ENCODE measurements around the gene UGP2. TPM values are rescaled to one million over a fixed set of nuclear protein-coding genes. Genes with fewer than 3 reads are reported as not detected.

Gene UGP2
- total RNA-seq, 1 experiment from 2014 or later, result 883 TPM

GRCh38 chr2:63801455-63801854 is 40.2 kb upstream of the UGP2 start:
- Mint-ChIP-seq H3K4me3 (no peak overlapping the region; a peak in 1 of 5 replicates), H3K27ac (no peak overlapping the region), H3K27me3 (ENCODE audit: low read depth) (peaks cover 3% of the 10 kb centered on the region; the same call in 1 of the 2 replicates), H3K36me3 (ENCODE audit: insufficient read depth in 1 of 3, low read depth in 3 of 3) (peaks cover 16 to 20% (median 18%) of the 10 kb centered on the region in 3 experiments), H3K9me3 (peaks cover 11 to 20% of the 10 kb centered on the region in 2 experiments), H3K4me1 (peaks cover 7 to 8% of the 10 kb centered on the region in 2 experiments)
- Histone ChIP-seq H2BK12ac (ENCODE audit: insufficient read length, low read depth, low read length) (no peak overlapping the region), H3K27me3 (ENCODE audit: insufficient read depth, low read length) (no peaks in the 10 kb centered on the region), H3K4me1 (ENCODE audit: insufficient read depth, low read length) (no peaks in the 10 kb centered on the region), H3K27ac (ENCODE audit: insufficient read length, low read depth, low read length) (no peak overlapping the region), H3K23ac (ENCODE audit: insufficient read length, low read depth, low read length) (no peak overlapping the region), H4K20me1 (ENCODE audit: control insufficient read depth, insufficient read depth, insufficient read length) (no peaks in the 10 kb centered on the region), H2AK5ac (ENCODE audit: insufficient read length, low read length) (no peak overlapping the region), H3K4ac (ENCODE audit: low read depth, low read length) (no peak overlapping the region), H4K8ac (replicated peaks; ENCODE audit: insufficient read length, low read depth, low read length) (no peak overlapping the region), H3K23me2 (ENCODE audit: insufficient read length, low read depth, low read length, poor library complexity, severe bottlenecking) (no peaks in the 10 kb centered on the region), H2BK15ac (ENCODE audit: low read depth, low read length) (no peak overlapping the region), H2BK20ac (ENCODE audit: low read depth, low read length, poor library complexity, severe bottlenecking) (no peak overlapping the region), H2BK120ac (ENCODE audit: low read depth, low read length, poor library complexity, severe bottlenecking) (no peak overlapping the region), H3K79me1 (ENCODE audit: insufficient read depth, low read depth, low read length, poor library complexity, severe bottlenecking) (no peaks in the 10 kb centered on the region), H3T11ph (ENCODE audit: low read length) (no peak overlapping the region), H2AFZ (ENCODE audit: low read length) (no peak overlapping the region), H3K79me2 (ENCODE audit: insufficient read depth, low read length) (no peaks in the 10 kb centered on the region), H4K5ac (ENCODE audit: insufficient read length, low read depth, low read length) (no peak overlapping the region), H3K9me3 (ENCODE audit: control insufficient read depth, low read depth, low read length) (peaks cover 13% of the 10 kb centered on the region), H3K56ac (ENCODE audit: insufficient read length, low read depth, low read length) (no peak overlapping the region), H3K9ac (ENCODE audit: extremely low read depth, insufficient read length, low read length) (no peak overlapping the region), H2BK5ac (ENCODE audit: insufficient read length, low read length) (no peak overlapping the region), H3K18ac (ENCODE audit: insufficient read length, low read depth, low read length) (no peak overlapping the region), H3K4me2 (ENCODE audit: insufficient read depth, insufficient read length, low read length) (no peak overlapping the region), H4K91ac (ENCODE audit: insufficient read length, low read depth, low read length) (no peak overlapping the region), H3K14ac (ENCODE audit: insufficient read depth, low read length) (no peak overlapping the region)
- no peak for DNase-seq
- no peak for TF ChIP-seq CTCF (conservative IDR thresholded peaks at IDR 0.05)
- WGBS (ENCODE audit: extremely low coverage, insufficient read length, low lambda C conversion rate), result no CpG with 5 or more reads among the region's 6 CpGs

All from H9 (cell line).